HepG2 (cell line): ENCODE results near the gene GRB7. TPM values are rescaled to one million over a fixed set of nuclear protein-coding genes. Genes with fewer than 3 reads are reported as not detected.

Experiments
- GPN1 ChIP-seq: sonication (generic); formaldehyde crosslinking; IDR thresholded peaks from 2 replicates; pipeline ENCODE4 v1.5.1; 2020; ENCODE audit warnings: missing genetic modification reagents, borderline replicate concordance
- IRF1 ChIP-seq: sonication (generic); formaldehyde crosslinking; IDR thresholded peaks from 2 replicates; pipeline ENCODE4 v1.4.0; 2020; ENCODE audit warnings: low read depth, mild to moderate bottlenecking, missing genetic modification reagents
- MATR3 ChIP-seq: sonication (generic); formaldehyde crosslinking; IDR thresholded peaks from 2 replicates; pipeline ENCODE4 v1.4.0; 2020; ENCODE audit warnings: missing genetic modification reagents
- NRL ChIP-seq: sonication (generic); formaldehyde crosslinking; IDR thresholded peaks from 2 replicates; pipeline ENCODE4 v1.5.0; 2020; ENCODE audit warnings: missing genetic modification reagents, mild to moderate bottlenecking, moderate library complexity, borderline replicate concordance
- PBX2 ChIP-seq: IDR thresholded peaks from 2 replicates; pipeline ENCODE4 v1.6.1; 2016; ENCODE audit warnings: control low read depth
- RBFOX2 ChIP-seq: fragments of 200-400 bp; formaldehyde crosslinking; IDR thresholded peaks from 2 replicates; pipeline ENCODE4 v1.6.1; 2017; ENCODE audit warnings: low read depth, mild to moderate bottlenecking, low read length
- RFXAP ChIP-seq: sonication (generic); formaldehyde crosslinking; IDR thresholded peaks from 2 replicates; pipeline ENCODE4 v1.4.0; 2020; ENCODE audit warnings: missing genetic modification reagents, borderline replicate concordance
- ZBTB38 ChIP-seq: sonication (generic); formaldehyde crosslinking; IDR thresholded peaks from 2 replicates; pipeline ENCODE4 v1.5.1; 2020; ENCODE audit warnings: mild to moderate bottlenecking, missing genetic modification reagents
- ZBTB44 ChIP-seq: sonication (generic); formaldehyde crosslinking; IDR thresholded peaks from 2 replicates; pipeline ENCODE4 v1.4.0; 2020; ENCODE audit warnings: missing genetic modification reagents
- ZBTB49 ChIP-seq: sonication (generic); formaldehyde crosslinking; IDR thresholded peaks from 2 replicates; pipeline ENCODE4 v1.4.0; 2020; ENCODE audit warnings: missing genetic modification reagents, borderline replicate concordance
- ZNF335 ChIP-seq: sonication (generic); formaldehyde crosslinking; IDR thresholded peaks from 2 replicates; pipeline ENCODE4 v1.4.0; 2020; ENCODE audit warnings: missing genetic modification reagents
- ZNF513 ChIP-seq: sonication (generic); formaldehyde crosslinking; conservative IDR thresholded peaks from 2 replicates; pipeline ENCODE4 v1.5.0; 2020; ENCODE audit warnings: missing genetic modification reagents
- ZNF557 ChIP-seq: sonication (generic); formaldehyde crosslinking; IDR thresholded peaks from 2 replicates; pipeline ENCODE4 v1.4.0; 2020; ENCODE audit warnings: missing genetic modification reagents
- ZNF562 ChIP-seq: sonication (generic); formaldehyde crosslinking; IDR thresholded peaks from 2 replicates; pipeline ENCODE4 v1.8.0; 2022; ENCODE audit warnings: missing genetic modification reagents, borderline replicate concordance
- ZNF7 ChIP-seq: IDR thresholded peaks from 2 replicates; pipeline ENCODE4 v1.6.1; 2016; ENCODE audit warnings: missing biosample characterization, missing genetic modification reagents
- ZNF704 ChIP-seq: sonication (generic); formaldehyde crosslinking; IDR thresholded peaks from 2 replicates; pipeline ENCODE4 v1.8.1; 2023; ENCODE audit warnings: mild to moderate bottlenecking, inconsistent platforms, moderate library complexity, missing genetic modification reagents, borderline replicate concordance
- ZNF710 ChIP-seq: sonication (generic); formaldehyde crosslinking; IDR thresholded peaks from 2 replicates; pipeline ENCODE4 v1.5.0; 2020; ENCODE audit warnings: mild to moderate bottlenecking, missing genetic modification reagents, borderline replicate concordance
- ZNF768 ChIP-seq: sonication (generic); formaldehyde crosslinking; IDR thresholded peaks from 2 replicates; pipeline ENCODE4 v1.4.0; 2020; ENCODE audit warnings: missing genetic modification reagents
- polyA plus RNA-seq, 8 experiments: library from polyadenylated mRNA; depleted of rRNA in 3 of 8; stranded (reverse) in 7 of 8; unstranded in 1 of 8; fragments of >200 nt; fragmentation: Illumina TruSeq in 4 of 8; extraction: Trizol in 4 of 8; gene quantifications; 2 replicates each; pipeline versions ENCODE4 v1.2.1 to v1.2.3, GENCODE V29; 2011 to 2016; ENCODE audit warnings: low read depth in 4 of 8, missing spikeins in 1 of 8, mixed read lengths in 1 of 8; ENCODE audit not compliant: insufficient read depth in 1 of 8
- total RNA-seq, 5 experiments: library from RNA; depleted of rRNA; stranded (reverse); fragments of >200 nt; fragmentation: Illumina TruSeq; extraction: Trizol; gene quantifications; 2 replicates each; pipeline ENCODE4 v1.2.3, GENCODE V29; 2016; ENCODE audit warnings: low read depth in 1 of 5

GRB7 gene
- total and polyA plus RNA-seq, 2 of the 13 experiments (the other 11 are each of a cell fraction or from before 2014, with no cell fraction given) = 60.2 to 77.7 TPM

- TF ChIP-seq ZBTB44 (no peak), ZNF513 (CRISPR knock-in tag) (no peak), ZNF710 (no peak), ZBTB49 (CRISPR knock-in tag) (no peak), ZNF562 (CRISPR knock-in tag) (no peak), RBFOX2 (peak; percentile 42; the same call in 1 of the 2 replicates), RFXAP (CRISPR knock-in tag) (no peak), MATR3 (CRISPR knock-in tag) (no peak), IRF1 (CRISPR knock-in tag) (no peak), NRL (CRISPR knock-in tag) (no peak), GPN1 (CRISPR knock-in tag) (no peak), ZNF7 (CRISPR knock-in tag) (no peak), ZNF335 (no peak), PBX2 (no peak), ZNF557 (CRISPR knock-in tag) (no peak), ZNF704 (CRISPR knock-in tag) (no peak), ZNF768 (peak; percentile 95), ZBTB38 (CRISPR knock-in tag) (0 out of 2 replicates have a peak, but pooled peaks have one; percentile 11)
Observed at GRCh38 chr17:39744075-39744835, 6.5 kb downstream of the GRB7 start (continued).
